HUES64 (cell line): ENCODE measurements around the gene PTGES.

Experiments used
- H3K27ac ChIP-seq: 2 replicates; pipeline ENCODE4 v1.7.0; 2013; ENCODE audit warnings: low read depth, low read length, inconsistent platforms
- H3K27me3 ChIP-seq: 2 replicates; pipeline ENCODE4 v1.6.1; 2013; ENCODE audit warnings: mild to moderate bottlenecking, low read length; ENCODE audit not compliant: insufficient read depth
- H3K36me3 ChIP-seq: 2 replicates; pipeline ENCODE4 v1.6.1; 2013; ENCODE audit warnings: mild to moderate bottlenecking, low read length; ENCODE audit not compliant: insufficient read depth
- H3K4me1 ChIP-seq: 2 replicates; pipeline ENCODE4 v1.6.1; 2013; ENCODE audit warnings: mild to moderate bottlenecking, low read length, moderate library complexity; ENCODE audit not compliant: insufficient read depth
- H3K4me3 ChIP-seq: 2 replicates; pipeline ENCODE4 v1.5.1; 2013; ENCODE audit warnings: mild to moderate bottlenecking, low read length, moderate library complexity
- H3K9ac ChIP-seq: 2 replicates; pipeline ENCODE4 v1.6.1; 2013; ENCODE audit warnings: mild to moderate bottlenecking, low read depth, low read length
- H3K9me3 ChIP-seq: 2 replicates; pipeline ENCODE4 v1.6.1; 2013; ENCODE audit warnings: low read depth, low read length; ENCODE audit not compliant: insufficient read depth
- WGBS: fragments of 150-250, 120-280 bp; methylation state at CpG from one replicate; pipeline ENCODE4 v1.1.7; 2013; ENCODE audit warnings: missing lambda C conversion rate; 5-methylcytosine and 5-hydroxymethylcytosine counted together

PTGES gene

GRCh38 chr9:129701054-129701453, 51.8 kb downstream of the PTGES start:
- Histone ChIP-seq H3K4me1 (no peaks in the 10 kb centered on the region), H3K9me3 (no peaks in the 10 kb centered on the region), H3K36me3 (no peaks in the 10 kb centered on the region), H3K27ac (no peak overlapping the region), H3K9ac (no peak overlapping the region), H3K4me3 (no peak overlapping the region), H3K27me3 (peaks cover 11% of the 10 kb centered on the region)
- WGBS: 86% methylated on average over 11 of the region's 11 CpGs

DNA sequence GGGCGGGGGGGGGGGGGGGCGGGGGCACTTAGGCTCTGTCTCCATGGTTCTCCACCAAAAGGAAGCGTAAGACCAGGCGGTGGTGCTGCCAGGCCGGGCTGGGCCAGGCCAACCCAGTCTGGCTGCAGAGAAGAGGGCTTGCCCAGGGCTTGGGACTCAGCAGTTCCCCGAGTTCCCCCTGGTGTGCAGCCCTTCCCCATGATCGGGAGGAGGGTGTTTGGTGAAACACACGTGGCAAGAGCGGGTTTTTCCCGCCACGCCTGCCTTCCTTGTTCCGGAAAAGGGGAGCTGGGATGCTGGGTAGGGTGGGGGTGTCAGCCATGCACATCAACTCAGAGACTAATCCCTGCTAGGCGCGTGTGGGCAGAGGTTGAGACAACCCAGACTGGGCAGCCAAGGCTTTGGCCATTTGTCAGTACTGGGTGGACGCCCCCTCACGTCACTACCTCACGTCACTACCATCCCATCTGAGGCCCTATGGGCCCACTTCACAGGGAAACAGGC, 54.5 kb downstream of the PTGES start:
- no peaks in the 10 kb centered on the region for H3K4me1 ChIP-seq
- H3K4me3 ChIP-seq: no peak overlapping the region
- no peak overlapping the region for H3K9ac ChIP-seq
- H3K36me3 ChIP-seq: no peaks in the 10 kb centered on the region
- H3K9me3 ChIP-seq: no peaks in the 10 kb centered on the region
- 79% methylated on average over 15 of the region's 17 CpGs for WGBS
- H3K27ac ChIP-seq: no peak overlapping the region
- peaks cover 15% of the 10 kb centered on the region for H3K27me3 ChIP-seq

- Histone ChIP-seq H3K27me3 (peaks cover 15% of the 10 kb centered on the region), H3K4me1 (no peaks in the 10 kb centered on the region), H3K9ac (peak overlapping the region; percentile 84), H3K9me3 (no peaks in the 10 kb centered on the region), H3K36me3 (no peaks in the 10 kb centered on the region), H3K27ac (no peak overlapping the region), H3K4me3 (peak overlapping the region; percentile 63)
- 12% methylated on average over 23 of the region's 25 CpGs for WGBS
These were observed 55.1 kb downstream of the PTGES start for GRCh38 chr9:129697656-129698253.

- Histone ChIP-seq H3K36me3 (no peaks in the 10 kb centered on the region), H3K4me3 (peak overlapping the region; percentile 63), H3K9ac (peak overlapping the region; percentile 84), H3K27me3 (peaks cover 15% of the 10 kb centered on the region), H3K9me3 (no peaks in the 10 kb centered on the region), H3K4me1 (no peaks in the 10 kb centered on the region), H3K27ac (no peak overlapping the region)
- 4% methylated on average over 71 of the region's 71 CpGs for WGBS
These were observed 55.7 kb downstream of the PTGES start for GRCh38 chr9:129696944-129697655.

DNA sequence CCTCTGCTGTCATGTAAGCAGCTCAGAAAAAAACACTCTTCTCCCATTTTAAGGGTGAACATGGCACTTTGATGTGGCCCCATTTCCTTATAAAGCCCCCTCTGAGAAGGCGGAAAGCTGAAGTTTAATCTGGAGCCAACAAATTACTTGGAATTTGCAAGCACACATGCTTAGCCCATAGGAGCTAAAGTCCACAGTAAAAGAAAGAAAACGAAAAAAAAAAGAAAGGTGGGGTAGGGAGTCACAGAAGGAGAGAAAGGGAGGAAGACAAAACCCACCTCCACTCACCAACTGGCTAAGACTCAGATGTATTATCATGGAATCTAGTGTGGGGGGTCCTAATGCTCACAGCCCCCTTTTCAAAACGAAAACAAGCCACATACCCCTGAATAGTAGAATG, 57.0 kb downstream of the PTGES start:
- no peaks in the 10 kb centered on the region for H3K4me1 ChIP-seq
- peaks cover 15% of the 10 kb centered on the region for H3K27me3 ChIP-seq
- no peak overlapping the region for H3K4me3 ChIP-seq
- no peak overlapping the region for H3K9ac ChIP-seq
- 91% methylated on average over 2 of the region's 3 CpGs for WGBS
- no peak overlapping the region for H3K27ac ChIP-seq
- H3K9me3 ChIP-seq: no peaks in the 10 kb centered on the region
- H3K36me3 ChIP-seq: no peaks in the 10 kb centered on the region

DNA sequence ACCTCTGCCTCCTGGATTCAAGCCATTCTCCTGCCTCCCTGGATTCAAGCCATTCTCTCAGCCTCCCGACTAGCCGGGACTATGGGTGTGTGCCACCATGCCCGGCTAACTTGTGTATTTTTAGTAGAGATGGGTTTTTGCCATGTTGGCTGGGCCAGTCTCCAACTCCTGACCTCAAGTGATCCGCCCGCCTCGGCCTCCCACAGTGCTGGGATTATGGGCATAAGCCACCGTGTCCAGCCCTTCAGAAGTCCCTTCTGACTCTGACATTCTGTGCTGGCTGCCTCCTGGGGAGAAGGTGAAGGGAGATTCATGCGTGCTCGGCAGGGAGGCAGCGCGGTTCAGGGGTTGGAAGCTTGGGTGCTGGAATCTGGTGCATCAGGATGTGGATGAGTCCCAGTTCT, 58.6 kb downstream of the PTGES start:
- Histone ChIP-seq H3K27ac (no peak overlapping the region), H3K9ac (no peak overlapping the region), H3K4me1 (no peaks in the 10 kb centered on the region), H3K4me3 (no peak overlapping the region), H3K27me3 (peaks cover 15% of the 10 kb centered on the region), H3K36me3 (no peaks in the 10 kb centered on the region), H3K9me3 (no peaks in the 10 kb centered on the region)
- WGBS: 88% methylated on average over 11 of the region's 11 CpGs

- Histone ChIP-seq H3K27me3 (peaks cover 15% of the 10 kb centered on the region), H3K27ac (no peak overlapping the region), H3K4me1 (no peaks in the 10 kb centered on the region), H3K9me3 (no peaks in the 10 kb centered on the region), H3K36me3 (no peaks in the 10 kb centered on the region), H3K4me3 (no peak overlapping the region), H3K9ac (no peak overlapping the region)
- WGBS: 82% methylated on average over 8 of the region's 8 CpGs
These were observed 59.1 kb downstream of the PTGES start for GRCh38 chr9:129693741-129694140.

DNA sequence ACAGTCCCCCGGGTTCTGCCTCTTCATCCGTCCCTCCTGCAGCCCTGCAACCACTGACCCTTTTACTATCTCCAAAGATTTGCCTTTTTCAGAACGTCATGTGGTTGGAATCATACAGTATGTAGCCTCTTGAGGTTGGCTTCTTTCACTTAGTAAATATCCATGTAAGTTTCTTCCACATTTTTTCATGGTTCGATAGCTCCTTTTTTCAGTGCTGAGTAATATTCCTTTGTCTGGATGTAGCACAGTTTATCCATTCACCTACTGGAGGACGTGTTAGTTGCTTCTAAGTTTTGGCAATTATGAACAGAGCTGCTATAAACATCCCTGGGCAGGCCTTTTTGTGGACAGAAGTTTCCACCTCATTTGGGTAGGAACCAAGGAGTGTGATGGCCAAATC, 60.3 kb downstream of the PTGES start:
- peaks cover 15% of the 10 kb centered on the region for H3K27me3 ChIP-seq
- 93% methylated on average over 5 of the region's 5 CpGs for WGBS
- H3K27ac ChIP-seq: no peak overlapping the region
- no peaks in the 10 kb centered on the region for H3K36me3 ChIP-seq
- H3K4me1 ChIP-seq: no peaks in the 10 kb centered on the region
- H3K9me3 ChIP-seq: no peaks in the 10 kb centered on the region
- H3K9ac ChIP-seq: no peak overlapping the region
- no peak overlapping the region for H3K4me3 ChIP-seq
